NCI-H524 (cell line): Measurements from ENCODE around the gene IGF1R.

ENCODE experiments used
- DNase-seq, 2 experiments: peaks; one replicate each; lab custom pipeline; 2025; lab: John Stamatoyannopoulos, UW

IGF1R gene

DNA sequence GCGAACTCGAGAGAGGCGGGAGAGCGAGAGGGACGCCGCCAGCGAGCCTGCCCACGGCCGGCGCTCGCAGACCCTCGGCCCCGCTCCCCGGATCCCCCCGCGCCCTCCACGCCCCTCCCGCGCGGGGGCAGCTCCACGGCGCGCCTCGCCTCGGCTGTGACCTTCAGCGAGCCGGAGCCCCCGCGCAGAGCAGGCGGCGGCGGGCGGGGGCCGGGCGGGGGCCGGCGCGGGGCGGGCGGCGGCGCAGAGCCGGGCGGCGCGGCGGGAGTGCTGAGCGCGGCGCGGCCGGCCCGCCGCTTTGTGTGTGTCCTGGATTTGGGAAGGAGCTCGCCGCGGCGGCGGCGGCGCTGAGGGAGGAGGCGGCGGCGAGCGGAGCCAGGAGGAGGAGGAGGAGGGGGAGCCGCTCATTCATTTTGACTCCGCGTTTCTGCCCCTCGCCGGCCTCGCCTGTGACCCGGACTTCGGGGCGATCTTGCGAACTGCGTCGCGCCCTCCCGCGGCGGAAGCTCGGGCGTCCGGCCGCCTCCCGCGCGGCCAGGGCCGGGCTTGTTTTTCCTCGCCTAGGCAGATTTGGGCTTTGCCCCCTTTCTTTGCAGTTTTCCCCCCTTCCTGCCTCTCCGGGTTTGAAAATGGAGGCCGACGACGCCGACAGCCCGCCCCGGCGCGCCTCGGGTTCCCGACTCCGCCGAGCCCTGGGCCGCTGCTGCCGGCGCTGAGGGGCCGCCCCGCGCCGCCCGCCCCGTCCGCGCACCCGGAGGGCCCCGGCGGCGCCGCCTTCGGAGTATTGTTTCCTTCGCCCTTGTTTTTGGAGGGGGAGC lies 524 bp downstream of the IGF1R start:
- peak in 1 of 2 experiments; percentile 49 for DNase-seq

DNA sequence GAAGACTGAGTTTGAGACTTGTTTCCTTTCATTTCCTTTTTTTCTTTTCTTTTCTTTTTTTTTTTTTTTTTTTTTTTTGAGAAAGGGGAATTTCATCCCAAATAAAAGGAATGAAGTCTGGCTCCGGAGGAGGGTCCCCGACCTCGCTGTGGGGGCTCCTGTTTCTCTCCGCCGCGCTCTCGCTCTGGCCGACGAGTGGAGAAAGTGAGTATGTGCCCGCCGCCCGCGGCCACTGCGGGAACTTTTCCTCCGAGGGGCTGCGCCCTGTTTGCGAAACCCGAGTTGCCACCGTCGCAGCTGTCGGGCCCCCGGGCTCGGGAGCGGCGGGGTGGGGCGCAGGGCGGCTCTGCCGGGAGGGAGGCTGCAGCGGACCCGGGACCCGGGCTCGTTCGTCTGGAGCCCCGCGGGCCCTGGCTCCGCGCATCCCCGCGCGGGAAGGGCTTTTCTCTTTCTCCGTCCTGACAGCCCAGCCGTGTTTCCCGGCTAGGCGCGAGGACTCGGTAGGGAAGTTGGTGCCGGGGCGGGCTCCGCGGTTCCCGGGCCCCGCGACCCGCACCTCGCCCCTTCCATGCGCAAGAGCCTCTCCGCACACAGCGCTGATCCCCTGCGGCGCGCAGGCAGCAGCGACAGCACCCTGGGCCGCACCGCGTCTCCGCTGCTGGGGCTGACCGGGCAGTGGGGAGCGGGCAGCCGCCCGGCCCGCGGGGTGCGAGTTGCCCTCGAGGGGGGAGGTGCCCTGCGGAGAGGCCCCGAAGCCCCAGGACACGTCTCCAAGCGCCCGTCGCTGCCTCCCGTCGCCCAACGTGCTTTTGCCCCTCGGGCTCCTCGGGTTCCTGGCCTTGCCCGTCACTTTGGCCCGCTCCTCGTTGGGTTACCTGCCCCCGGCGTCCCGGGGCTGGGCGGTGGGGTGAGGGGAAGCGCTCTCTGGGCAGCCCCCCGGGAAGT lies 1.4 kb downstream of the IGF1R start:
- DNase-seq = peak; percentile 18 to 48

DNA sequence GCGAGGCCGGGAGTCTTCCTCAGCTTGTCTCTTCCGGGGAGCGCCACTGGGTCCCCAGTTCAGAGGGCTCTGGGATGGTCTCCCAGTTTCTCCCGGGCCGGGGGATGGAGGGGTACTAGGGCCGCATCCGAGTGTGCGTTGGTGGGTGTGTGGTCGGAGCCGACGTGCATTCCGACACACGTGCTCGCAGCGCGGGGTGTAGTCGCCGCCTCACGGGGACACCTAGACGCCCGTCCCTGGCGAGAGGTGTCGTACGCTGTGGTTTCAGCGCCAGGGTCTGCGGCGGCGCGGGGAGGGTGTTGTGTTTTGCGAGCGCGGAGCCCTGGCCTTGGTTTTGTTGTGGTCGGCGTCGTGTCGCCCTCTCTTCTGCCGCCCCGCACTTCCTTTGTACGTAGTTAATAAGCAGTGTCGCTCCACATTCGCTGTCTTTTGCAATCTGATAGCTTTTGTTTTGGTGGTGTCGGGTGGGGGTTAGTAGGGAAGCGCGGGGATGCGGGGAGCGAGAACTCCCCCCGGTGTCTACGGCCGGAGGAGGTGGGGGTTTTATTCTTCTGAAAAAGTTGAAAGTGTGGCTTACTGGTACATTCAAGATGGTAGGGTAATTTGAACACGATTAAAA lies 2.2 kb downstream of the IGF1R start:
- peak in 1 of 2 experiments; percentile 56 for DNase-seq

DNA sequence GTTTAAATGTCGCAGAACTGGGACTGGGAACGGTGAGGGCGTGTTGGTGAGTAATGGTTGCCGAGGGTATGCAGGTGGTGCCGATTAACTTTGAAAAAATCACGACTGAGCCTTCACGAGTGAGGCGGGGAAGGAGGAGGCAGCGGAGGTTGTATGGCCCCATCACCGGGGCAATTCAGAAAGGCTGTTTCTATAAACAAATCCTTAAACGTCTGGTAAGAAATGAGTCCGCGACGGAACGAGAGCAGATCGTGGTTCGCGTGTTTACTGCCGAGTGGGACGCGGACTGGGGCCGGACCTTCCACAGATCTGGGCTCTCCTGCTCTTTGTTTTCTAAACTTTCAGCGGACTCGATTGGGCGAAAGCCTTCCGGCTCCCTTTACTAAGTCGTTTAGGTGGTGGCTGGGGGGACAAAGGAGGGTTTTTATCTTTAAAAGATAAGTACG lies 2.7 kb downstream of the IGF1R start:
- peak in 1 of 2 experiments; percentile 32 for DNase-seq

DNA sequence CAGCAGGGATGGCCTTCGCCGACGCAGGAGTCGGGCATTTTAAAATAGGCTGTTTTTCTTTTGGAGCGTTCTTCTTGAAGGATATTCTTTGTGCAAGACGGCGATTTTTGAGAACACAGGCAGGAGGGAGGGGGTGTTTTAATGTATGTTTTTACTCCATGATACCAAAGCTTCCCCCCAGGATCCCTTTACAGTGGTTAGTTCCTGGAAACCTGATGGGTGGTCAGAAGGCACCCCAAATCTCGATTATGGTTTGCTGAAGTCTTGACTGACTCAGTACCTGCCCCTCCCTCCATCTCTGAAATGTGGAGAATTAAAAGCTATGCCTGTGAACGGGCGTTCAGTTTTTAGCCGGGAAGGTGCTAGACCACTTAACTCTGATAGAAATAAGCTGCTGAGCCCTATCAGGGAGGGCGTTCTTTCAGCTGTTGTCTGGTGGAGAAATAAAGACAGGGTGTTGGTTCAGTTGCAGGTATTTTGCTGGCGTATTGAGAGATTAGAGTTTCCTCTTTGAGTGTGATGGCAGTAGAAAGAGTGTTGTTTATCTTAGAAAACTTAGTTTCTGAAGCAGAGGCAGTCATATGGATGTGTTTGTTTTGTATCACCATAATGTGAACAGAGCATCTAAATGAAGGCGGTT lies 3.4 kb downstream of the IGF1R start:
- DNase-seq = peak; percentile 26 to 70

DNA sequence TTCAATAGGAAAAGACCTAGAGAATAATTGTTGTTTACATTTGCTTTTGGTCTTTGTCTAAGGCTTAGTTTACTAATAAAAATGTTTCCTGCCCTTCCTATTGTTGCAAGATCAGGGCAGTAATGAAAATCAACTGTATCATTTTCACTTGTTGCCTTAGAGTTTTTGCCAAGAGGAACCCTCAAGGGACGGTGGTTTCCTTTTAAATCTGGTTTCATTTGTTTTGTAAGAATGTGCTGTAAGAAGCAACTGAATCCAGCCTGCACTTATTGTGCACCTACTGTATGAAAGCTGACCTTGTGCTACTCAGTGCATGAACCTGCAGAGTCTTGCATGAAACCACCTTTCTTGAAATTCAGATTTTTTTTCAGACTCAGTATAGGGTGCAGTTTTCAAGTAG lies 5.3 kb downstream of the IGF1R start:
- no peak for DNase-seq

DNA sequence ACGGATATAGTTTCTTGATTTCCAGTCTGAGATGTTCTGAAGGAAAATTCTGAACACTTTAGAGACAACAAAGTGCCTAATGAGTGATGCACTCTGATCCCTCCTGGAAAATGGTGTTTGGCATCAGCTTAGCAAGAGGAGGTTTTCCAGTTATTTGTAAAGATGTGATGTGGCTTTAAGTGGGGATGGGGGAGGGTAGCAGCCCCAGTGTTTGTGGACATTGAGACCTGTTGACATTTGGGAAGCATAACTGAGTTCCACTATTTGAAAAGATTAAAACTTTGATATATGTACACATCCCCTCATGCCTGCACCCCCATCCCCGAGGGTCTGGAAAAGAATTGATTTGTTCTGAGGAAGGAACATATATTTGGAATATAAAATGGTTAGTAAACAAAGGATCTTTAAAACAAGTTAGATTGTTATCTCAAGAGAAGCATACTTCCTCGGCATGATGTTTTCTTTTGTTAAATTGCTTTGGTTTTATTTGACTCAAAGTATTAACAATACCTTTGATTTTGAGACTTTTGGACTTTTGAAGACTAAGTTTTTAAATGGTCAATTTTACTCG lies 6.5 kb downstream of the IGF1R start:
- DNase-seq = no peak

DNA sequence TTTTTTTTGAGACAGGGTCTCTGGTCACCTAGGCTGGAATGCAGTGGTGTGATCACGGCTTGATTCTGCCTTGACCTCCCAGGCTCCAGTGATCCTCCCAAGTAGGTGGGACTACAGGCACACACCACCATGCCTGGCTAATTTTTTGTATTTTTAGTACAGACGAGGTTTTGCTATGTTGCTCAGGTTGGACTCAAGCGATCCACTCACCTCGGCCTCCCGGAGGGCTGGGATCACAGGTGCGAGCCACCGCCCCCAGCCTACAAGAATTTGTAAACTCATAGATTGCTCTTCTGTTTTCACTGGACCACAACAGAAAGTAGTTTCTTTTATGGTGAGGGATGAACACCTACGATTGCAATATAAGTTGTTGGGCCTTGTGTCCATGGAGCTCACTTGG lies 7.4 kb downstream of the IGF1R start:
- DNase-seq = no peak

DNA sequence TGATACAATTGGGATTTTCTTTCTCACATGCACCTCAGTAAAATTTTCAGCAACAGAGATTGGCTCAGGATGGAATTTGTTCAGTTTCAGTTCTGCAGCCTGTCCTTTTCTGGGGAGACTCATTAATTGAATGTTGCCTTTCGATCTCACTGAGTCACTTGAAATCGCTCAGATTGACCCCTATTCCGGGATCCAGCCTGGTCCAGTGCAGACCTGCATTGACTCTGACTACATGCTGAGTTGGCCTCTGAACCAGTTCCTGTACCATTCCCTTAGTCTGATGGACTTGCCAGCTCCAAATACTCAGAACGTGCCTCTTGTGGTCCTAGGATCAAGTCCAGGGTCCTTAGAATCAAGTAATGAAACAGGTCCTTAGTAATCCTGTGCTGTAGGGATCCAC lies 9.4 kb downstream of the IGF1R start:
- no peak for DNase-seq

DNA sequence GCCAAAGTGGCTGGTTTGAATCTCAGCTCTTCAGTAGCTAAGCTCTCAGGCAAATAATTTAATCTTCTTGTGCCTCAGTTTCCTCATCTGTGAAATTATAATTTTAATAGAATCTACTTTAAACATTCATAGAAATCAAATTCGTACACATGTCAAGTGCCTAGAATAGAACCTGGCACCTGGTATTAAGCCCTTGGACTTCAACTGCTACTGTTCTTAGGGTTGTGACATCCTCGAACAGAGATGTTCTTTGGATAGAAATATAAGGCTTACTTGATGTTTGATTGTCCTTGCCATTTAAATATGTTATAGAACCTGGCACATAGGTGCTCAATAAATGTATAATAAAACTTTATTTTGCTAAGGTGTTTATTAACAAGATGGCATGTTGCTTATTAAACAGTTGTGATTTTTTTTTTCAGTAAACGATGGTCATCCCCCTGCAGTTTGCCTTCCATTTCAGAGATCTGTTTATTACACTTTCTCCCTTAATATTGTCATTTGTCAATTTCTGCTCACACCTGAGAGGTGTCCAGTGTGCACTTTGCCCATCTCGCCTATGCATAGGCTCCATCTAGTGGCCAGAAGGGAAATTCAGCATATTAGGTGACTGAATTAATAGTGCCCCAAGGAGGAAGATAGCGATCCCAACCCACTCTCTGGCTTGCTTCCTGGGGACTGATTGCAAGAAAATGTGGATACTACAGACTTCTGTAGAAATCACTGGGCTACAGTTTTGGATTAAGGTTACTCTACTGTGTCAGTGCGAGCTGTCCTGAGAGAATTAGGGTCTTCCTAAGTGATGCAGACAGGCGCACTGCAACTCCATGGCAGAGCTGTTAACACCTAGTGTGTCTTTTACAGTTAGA lies 10.7 kb downstream of the IGF1R start:
- peak in 1 of 2 experiments; percentile 67 for DNase-seq

DNA sequence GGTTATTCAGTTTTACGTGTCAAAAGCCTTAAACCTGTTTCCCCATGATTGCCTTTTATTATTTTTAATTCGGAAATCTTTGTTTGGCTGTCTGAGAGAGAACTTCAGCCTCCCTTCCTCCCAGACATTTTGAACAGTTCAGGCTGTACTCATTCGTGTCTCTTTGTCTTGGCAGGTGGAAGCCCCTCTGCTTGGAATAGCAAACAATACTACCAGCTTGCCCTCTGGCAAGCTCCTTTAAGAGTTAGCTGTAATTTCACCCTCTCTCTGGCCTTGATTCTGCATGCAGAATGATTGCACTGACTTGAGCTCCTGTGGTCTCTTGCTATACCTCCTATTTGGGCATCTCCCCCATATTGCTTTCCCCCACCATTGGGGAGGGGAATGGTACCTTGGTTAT lies 11.7 kb downstream of the IGF1R start:
- DNase-seq = no peak

DNA sequence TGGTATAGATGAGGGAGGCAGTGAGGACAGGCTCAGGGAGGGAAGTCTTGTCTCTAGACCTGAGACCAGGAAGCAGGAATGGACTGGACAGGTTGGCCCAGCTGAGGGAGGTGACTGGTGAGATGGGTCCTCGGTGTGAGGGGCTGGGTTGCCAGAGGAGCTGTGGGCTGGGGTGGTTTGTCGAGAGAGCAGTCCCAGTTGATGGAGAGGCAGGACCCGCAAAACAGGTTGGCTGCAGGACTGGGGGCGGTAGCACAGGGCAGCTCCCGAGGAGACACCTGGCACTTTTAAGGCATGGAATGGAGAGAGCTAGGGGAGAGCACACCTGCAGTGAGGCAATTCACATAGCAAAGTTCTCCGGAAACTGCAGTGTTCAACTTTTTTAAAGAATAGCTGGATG lies 14.7 kb downstream of the IGF1R start:
- no peak for DNase-seq

DNA sequence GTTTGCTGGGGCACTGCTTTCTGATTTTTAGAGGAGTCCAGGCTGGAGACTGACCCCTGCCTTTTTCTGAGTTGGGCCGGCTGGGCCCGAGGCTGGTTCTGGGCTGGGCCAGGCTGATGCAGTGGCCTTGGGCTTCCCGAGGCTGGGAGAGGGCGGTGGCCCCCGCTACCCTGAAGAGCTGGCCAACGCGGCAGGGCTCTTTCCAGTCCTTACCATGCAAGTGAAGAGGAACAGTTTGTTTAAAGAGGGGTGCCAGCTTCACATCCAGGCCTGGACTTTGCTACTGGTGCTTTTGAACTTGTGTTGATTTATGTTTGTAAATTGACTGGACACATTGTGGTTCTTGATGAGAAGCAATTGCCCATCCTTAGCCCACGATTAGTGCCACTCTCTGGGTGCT lies 15.3 kb downstream of the IGF1R start:
- no peak for DNase-seq

DNA sequence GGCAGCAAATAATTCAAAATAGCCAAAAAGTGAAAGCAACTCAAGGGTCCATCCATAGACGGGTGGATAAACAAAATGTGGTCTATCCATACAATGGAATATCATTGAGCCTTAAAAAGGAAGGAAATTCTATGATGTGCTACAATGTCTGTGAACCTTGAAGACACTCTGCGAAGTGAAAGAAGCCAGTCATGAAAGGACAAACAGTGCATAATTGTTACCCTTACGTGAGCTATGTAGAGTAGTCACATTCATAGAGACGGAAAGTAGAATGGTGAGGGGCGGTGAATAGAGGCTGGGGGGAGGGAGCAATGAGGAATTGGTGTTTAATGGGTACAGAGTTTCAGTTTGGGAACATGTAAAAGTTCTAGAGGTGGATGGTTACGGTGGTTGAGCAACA lies 18.1 kb downstream of the IGF1R start:
- no peak for DNase-seq

DNA sequence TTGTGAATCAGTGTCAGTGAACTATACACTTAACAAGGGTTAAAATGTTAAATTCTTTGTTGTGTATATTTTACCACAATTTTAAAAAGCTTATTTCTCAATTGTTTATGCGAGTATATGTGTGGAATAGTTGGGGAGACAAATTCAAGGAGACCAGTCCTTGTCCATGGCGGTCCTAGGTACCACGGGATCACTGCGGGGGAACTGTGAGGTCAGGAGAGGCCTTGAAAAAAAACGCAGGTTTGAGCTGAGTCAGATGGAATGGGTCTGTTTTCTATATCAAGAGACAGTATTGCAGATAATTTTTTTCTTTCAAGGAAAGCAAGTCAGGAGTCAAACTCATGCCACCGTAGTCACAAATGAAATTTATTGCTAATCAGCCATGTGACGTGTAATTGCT lies 18.5 kb downstream of the IGF1R start:
- no peak for DNase-seq

DNA sequence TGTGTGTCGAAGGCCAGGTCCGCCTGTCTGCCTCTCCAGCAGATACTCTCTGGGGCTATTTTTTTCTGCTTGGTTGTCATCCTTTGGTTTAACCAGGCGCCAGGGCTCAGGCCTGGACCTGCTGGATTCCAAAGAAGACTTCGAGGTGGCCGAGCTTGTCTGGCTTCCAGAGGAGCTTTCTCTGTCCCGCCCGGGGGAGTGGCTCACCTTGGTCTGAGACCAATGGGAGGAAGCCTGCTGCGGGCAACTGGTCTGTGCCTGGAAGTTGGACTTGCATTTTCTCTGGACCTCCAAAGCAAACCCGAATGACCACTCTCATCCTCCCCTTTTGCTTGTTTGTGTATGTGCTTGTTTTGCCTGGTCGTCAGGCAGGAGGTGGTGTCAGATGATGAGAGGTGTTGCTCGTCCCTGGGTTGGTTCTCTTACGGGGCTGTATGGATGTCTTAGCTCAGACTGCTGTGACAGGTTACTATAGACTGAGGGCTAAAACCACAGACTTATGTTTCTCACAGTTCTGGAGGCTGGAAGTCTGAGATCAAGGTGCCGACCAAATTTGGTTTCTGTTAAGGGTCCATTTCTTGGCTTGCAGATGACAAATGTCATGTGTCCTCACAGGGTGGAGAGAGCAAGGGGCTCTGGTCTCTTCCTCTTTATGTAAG lies 19.3 kb downstream of the IGF1R start:
- DNase-seq = no peak

DNA sequence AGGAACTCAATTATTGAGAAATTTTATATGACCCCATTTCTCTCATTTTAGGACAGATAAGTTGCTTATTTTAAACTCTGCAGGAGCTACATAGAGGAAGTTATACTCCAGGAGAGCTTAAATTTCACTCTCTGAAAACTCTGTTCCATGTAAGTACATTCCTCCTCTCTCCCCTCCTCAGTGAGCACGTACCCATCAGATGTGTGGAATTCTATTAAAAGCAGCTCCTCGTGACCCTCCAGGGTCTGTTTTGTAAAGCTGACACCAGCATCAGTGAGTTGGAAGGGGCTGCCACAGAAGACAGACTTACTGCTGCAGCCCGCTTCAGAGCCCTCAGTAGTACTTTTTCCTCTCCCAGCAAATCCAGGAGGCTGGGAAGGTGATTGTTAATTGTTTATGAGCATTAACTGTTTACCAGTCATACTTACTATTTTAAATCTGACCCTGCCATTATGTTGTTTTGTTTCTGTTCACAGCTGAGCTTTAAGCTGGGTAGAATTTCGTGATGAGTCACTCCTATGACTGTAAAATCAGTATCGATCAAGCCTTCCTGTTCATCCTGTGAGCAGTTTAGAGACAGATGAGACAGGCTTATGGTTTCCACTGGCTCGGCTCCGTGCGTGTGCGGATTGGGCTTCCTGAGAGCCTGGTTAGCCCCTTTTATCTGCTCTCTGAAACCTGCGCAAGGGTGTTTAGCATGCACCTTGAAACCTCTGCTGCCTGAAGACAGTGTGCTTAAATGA lies 20.4 kb downstream of the IGF1R start:
- DNase-seq = no peak

DNA sequence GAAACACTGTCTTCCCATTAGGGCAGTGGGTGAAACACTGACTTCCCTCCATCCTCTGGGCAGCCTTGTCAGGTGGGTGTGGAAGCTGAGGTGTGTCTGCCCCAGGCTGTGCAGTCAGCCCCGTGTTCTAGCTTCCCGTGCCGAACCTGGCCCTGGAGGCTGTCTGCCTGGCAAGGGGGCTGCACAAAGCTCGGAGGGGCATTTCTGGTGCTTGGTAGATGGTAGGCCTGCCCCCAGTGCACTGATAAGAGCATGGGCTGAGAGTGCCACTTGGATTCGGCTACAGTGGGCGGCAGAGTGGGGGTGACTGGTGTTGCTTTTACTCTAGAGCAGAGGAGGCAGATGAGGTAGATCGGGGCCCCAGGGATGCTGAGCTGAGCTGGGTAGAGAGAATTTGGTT lies 21.3 kb downstream of the IGF1R start:
- DNase-seq = no peak
